BE2C (cell line): ENCODE measurements around the gene SPATA45.

Experiments used
- DNase-seq: peaks from one replicate; pipeline ENCODE4 v3.0.0-alpha.2; 2020
- H3K27me3 ChIP-seq: fragments of 250-450 bp; sonication (Bioruptor Pico); 2 replicates; pipeline ENCODE4 v1.5.1; 2020; ENCODE audit warnings: mild to moderate bottlenecking
- H3K36me3 ChIP-seq: fragments of 250-450 bp; sonication (Bioruptor Pico); 2 replicates; pipeline ENCODE4 v1.5.1; 2020; ENCODE audit warnings: mild to moderate bottlenecking
- H3K4me1 ChIP-seq: fragments of 250-450 bp; sonication (Bioruptor Pico); 2 replicates; pipeline ENCODE4 v1.5.1; 2020
- H3K4me3 ChIP-seq: 2 replicates; pipeline ENCODE4 v1.5.1; 2011; ENCODE audit warnings: low read depth, low read length
- H3K9me3 ChIP-seq: fragments of 250-450 bp; sonication (Bioruptor Pico); 2 replicates; pipeline ENCODE4 v1.5.1; 2020
- TF ChIP-seq, protein P1 (sequence below): IDR thresholded peaks from 2 replicates; pipeline ENCODE4 v1.5.1; 2012; ENCODE audit warnings: mild to moderate bottlenecking, low read depth, low read length

The SPATA45 gene

GRCh38 chr1:212785871-212786270 lies 61.6 kb downstream of the SPATA45 start:
- DNase-seq, result no peak
- TF ChIP-seq, protein P1, sequence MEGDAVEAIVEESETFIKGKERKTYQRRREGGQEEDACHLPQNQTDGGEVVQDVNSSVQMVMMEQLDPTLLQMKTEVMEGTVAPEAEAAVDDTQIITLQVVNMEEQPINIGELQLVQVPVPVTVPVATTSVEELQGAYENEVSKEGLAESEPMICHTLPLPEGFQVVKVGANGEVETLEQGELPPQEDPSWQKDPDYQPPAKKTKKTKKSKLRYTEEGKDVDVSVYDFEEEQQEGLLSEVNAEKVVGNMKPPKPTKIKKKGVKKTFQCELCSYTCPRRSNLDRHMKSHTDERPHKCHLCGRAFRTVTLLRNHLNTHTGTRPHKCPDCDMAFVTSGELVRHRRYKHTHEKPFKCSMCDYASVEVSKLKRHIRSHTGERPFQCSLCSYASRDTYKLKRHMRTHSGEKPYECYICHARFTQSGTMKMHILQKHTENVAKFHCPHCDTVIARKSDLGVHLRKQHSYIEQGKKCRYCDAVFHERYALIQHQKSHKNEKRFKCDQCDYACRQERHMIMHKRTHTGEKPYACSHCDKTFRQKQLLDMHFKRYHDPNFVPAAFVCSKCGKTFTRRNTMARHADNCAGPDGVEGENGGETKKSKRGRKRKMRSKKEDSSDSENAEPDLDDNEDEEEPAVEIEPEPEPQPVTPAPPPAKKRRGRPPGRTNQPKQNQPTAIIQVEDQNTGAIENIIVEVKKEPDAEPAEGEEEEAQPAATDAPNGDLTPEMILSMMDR, result no peak
- Histone ChIP-seq H3K36me3 (peaks cover 44% of the 10 kb centered on the region), H3K4me1 (no peaks in the 10 kb centered on the region), H3K27me3 (no peaks in the 10 kb centered on the region), H3K4me3 (no peak overlapping the region), H3K9me3 (no peaks in the 10 kb centered on the region)

DNA sequence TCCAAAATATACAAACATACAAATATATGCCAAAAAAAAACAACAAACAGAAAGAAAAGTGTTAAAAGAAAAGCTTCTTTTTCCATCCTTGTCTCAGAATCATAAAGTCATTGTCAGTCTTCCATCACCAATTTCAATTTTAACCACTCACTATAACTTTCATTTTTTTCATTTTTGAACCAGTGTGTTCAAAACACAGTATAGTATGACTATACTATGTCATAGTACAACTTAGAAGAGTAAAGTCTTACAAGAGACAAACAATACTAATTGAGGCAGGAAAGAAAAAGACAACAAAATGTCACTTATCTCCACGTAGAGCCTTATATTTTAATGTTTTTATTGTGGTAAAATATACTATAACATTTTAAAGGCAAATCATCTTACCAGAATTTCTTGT lies 63.5 kb downstream of the SPATA45 start:
- Histone ChIP-seq H3K4me3 (no peak overlapping the region), H3K9me3 (no peaks in the 10 kb centered on the region), H3K4me1 (no peaks in the 10 kb centered on the region), H3K27me3 (no peaks in the 10 kb centered on the region), H3K36me3 (peaks cover 44% of the 10 kb centered on the region)
- no peak for DNase-seq
- TF ChIP-seq, protein P1, result no peak

DNA sequence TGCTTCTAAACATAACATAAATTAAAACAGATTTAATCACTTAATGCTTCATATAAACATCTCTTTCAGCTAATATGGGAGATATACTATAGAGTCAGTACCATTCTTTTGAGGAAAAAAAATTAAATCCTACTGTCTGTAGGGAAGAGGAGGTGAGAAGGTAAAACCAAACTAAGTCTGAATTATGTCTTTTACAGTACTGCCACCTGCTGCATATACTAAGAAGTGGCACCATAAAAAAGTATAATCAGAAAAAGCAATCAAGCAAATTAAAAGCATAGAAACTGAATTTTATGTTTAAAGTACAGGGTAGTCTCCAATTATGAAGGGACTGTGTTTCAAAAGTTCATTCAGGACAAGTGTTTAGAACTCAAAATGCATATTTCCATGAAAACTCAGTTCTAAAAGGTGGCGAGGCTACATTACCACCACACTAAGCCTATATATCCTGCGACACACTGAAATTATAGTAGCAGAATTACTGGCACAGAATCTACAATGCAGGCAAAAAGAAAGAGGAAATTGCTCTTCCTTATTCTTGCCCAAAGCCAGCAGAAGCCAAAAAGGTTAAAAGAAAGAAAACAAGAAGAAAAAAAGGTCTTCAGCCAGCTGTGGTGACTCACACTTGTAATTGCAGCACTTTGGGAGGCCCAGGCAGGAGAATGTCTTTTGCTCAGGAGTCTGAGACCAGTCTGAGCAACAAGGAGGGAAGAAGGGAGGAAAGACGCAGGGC lies 64.9 kb downstream of the SPATA45 start:
- Histone ChIP-seq H3K4me3 (no peak overlapping the region), H3K36me3 (peaks cover 44% of the 10 kb centered on the region), H3K4me1 (no peaks in the 10 kb centered on the region), H3K27me3 (no peaks in the 10 kb centered on the region), H3K9me3 (no peaks in the 10 kb centered on the region)
- TF ChIP-seq, protein P1, result peak; percentile 57
- DNase-seq, result no peak

- TF ChIP-seq, protein P1, result no peak
These were observed 66.2 kb downstream of the SPATA45 start for GRCh38 chr1:212781225-212781624.

DNA sequence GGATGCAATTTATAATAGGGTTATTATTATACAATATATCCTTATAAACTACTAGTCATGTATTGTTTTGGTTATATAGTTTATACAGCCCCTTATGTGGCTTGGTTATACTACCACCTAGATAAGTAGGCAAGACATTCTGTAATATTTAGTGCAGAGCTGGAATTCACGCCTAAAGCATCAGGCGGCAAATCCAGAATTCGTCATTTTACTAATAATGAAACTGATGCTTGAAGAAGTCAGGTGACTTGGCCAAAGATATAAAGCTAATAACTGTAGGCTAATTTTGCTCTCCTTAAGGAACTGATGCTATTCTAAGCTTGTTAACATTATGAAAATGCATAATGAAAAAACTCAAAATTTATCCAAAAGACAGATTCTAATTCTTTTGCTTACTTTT lies 66.7 kb downstream of the SPATA45 start:
- no peak for DNase-seq
- H3K4me1 ChIP-seq, result no peaks in the 10 kb centered on the region
- H3K9me3 ChIP-seq, result no peaks in the 10 kb centered on the region
- peaks cover 28% of the 10 kb centered on the region for H3K36me3 ChIP-seq
- no peak overlapping the region for H3K4me3 ChIP-seq
- TF ChIP-seq, protein P1, result no peak
- no peaks in the 10 kb centered on the region for H3K27me3 ChIP-seq

More at GRCh38 chr1:212781225-212781624, 66.2 kb downstream of the SPATA45 start:
- H3K27me3 ChIP-seq, result no peaks in the 10 kb centered on the region
- no peaks in the 10 kb centered on the region for H3K9me3 ChIP-seq
- no peak for DNase-seq
- H3K4me1 ChIP-seq, result no peaks in the 10 kb centered on the region
- H3K36me3 ChIP-seq, result peaks cover 31% of the 10 kb centered on the region
- H3K4me3 ChIP-seq, result no peak overlapping the region
